ENCODE measurements around the gene PKN2.
"Not testable (repeated sequence)": the region's sequence is repeated elsewhere in the genome, so short reads cannot be mapped to it uniquely, and the experiment has no call there.

PKN2 gene

GRCh38 chr1:88877911-88878310 is 193.8 kb downstream of the PKN2 start:
- H3K36me3 ChIP-seq (ENCODE audit: insufficient read depth, low read length): peaks cover 54% of the 10 kb centered on the region
- H3K4me3 ChIP-seq (ENCODE audit: low read depth in 1 of 2, low read length in 2 of 2): no peak overlapping the region
- DNase-seq (no peak), ATAC-seq (ENCODE audit: insufficient read depth, low read depth) (no peak)
- H3K27me3 ChIP-seq (ENCODE audit: insufficient read depth, low read length, poor library complexity): no peaks in the 10 kb centered on the region
- TF ChIP-seq EZH2 (IDR thresholded peaks at IDR 0.05; ENCODE audit: borderline replicate concordance, low read depth, low read length, severe bottlenecking): no peak
- TF ChIP-seq, protein P1, sequence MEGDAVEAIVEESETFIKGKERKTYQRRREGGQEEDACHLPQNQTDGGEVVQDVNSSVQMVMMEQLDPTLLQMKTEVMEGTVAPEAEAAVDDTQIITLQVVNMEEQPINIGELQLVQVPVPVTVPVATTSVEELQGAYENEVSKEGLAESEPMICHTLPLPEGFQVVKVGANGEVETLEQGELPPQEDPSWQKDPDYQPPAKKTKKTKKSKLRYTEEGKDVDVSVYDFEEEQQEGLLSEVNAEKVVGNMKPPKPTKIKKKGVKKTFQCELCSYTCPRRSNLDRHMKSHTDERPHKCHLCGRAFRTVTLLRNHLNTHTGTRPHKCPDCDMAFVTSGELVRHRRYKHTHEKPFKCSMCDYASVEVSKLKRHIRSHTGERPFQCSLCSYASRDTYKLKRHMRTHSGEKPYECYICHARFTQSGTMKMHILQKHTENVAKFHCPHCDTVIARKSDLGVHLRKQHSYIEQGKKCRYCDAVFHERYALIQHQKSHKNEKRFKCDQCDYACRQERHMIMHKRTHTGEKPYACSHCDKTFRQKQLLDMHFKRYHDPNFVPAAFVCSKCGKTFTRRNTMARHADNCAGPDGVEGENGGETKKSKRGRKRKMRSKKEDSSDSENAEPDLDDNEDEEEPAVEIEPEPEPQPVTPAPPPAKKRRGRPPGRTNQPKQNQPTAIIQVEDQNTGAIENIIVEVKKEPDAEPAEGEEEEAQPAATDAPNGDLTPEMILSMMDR (IDR thresholded peaks at IDR 0.05; ENCODE audit: borderline replicate concordance, extremely low read depth, low read length, poor library complexity, severe bottlenecking): no peak
- no peak overlapping the region for H3K27ac ChIP-seq (ENCODE audit: low read length)
- H3K9ac ChIP-seq (ENCODE audit: low read depth, low read length): no peak overlapping the region
- no peak overlapping the region for H2AFZ ChIP-seq (ENCODE audit: low read depth, low read length)
- H3K4me1 ChIP-seq (ENCODE audit: insufficient read depth, low read length): no peaks in the 10 kb centered on the region
- no peak overlapping the region for H3K4me2 ChIP-seq (ENCODE audit: insufficient read depth, low read length)
- peaks cover 93% of the 10 kb centered on the region for H3K79me2 ChIP-seq (ENCODE audit: insufficient read depth, low read length)
- H4K20me1 ChIP-seq (ENCODE audit: insufficient read depth, low read length): peaks cover 34% of the 10 kb centered on the region
- no peaks in the 10 kb centered on the region for H3K9me3 ChIP-seq (ENCODE audit: insufficient read depth, low read length, severe bottlenecking)

DNA sequence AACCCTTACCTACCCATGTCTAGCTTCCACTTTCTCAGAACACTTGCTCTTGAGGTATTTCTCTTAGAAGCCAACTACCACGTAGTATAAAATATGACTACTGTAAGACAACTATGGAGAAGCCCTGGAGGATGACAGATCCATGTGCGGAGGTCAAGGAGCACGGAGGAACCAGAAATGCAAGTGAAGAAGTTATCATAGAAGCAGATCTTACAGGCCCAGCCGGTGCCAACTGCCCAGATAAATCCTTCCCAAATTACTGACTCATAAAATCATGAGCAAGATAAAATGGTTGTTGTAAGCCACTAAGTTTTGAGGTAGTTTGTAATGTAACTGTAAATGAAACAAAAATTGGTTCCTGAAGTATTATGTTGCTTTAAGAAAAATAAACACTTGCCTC is 194.7 kb downstream of the PKN2 start:
- Histone ChIP-seq H3K4me1 (ENCODE audit: insufficient read depth, low read length) (no peaks in the 10 kb centered on the region), H3K27ac (ENCODE audit: low read length) (no peak overlapping the region), H2AFZ (ENCODE audit: low read depth, low read length) (no peak overlapping the region), H3K27me3 (ENCODE audit: insufficient read depth, low read length, poor library complexity) (no peaks in the 10 kb centered on the region), H3K4me2 (ENCODE audit: insufficient read depth, low read length) (no peak overlapping the region), H3K36me3 (ENCODE audit: insufficient read depth, low read length) (peaks cover 63% of the 10 kb centered on the region), H3K9ac (ENCODE audit: low read depth, low read length) (no peak overlapping the region), H3K79me2 (ENCODE audit: insufficient read depth, low read length) (peaks cover 93% of the 10 kb centered on the region), H3K4me3 (ENCODE audit: low read depth in 1 of 2, low read length in 2 of 2) (no peak overlapping the region), H4K20me1 (ENCODE audit: insufficient read depth, low read length) (peaks cover 31% of the 10 kb centered on the region), H3K9me3 (ENCODE audit: insufficient read depth, low read length, severe bottlenecking) (no peaks in the 10 kb centered on the region)
- TF ChIP-seq, protein P1 (IDR thresholded peaks at IDR 0.05; ENCODE audit: borderline replicate concordance, extremely low read depth, low read length, poor library complexity, severe bottlenecking): no peak
- TF ChIP-seq EZH2 (IDR thresholded peaks at IDR 0.05; ENCODE audit: borderline replicate concordance, low read depth, low read length, severe bottlenecking): no peak
- ATAC-seq (ENCODE audit: insufficient read depth, low read depth) (no peak), DNase-seq (no peak)

- ATAC-seq (ENCODE audit: insufficient read depth, low read depth): not testable (repeated sequence)
- H4K20me1 ChIP-seq (ENCODE audit: insufficient read depth, low read length): peaks cover 21% of the 10 kb centered on the region
Measured at GRCh38 chr1:88880717-88881116, 196.6 kb downstream of the PKN2 start.

DNA sequence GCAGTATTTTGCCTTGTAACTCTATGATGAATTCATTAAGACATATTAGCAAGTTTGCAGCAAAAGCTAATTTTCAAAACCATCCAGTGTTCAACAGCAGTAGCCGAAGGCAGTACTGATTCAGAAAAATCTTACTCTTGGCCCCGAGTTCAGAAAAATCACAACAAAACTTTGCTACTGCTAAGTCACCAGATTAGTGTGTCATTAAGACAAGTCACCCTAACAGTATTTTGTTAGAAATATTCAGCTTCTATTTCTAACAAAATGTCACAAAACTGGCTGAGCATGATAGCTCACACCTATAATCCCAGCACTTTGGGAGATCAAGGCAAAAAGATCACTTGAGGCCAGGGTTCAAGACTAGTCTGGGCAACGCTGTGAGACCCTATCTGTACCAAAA is 199.1 kb downstream of the PKN2 start:
- no peak overlapping the region for H3K4me2 ChIP-seq (ENCODE audit: insufficient read depth, low read length)
- DNase-seq: no peak
- no peaks in the 10 kb centered on the region for H3K9me3 ChIP-seq (ENCODE audit: insufficient read depth, low read length, severe bottlenecking)
- peaks cover 12% of the 10 kb centered on the region for H4K20me1 ChIP-seq (ENCODE audit: insufficient read depth, low read length)
- H3K36me3 ChIP-seq (ENCODE audit: insufficient read depth, low read length): peaks cover 83% of the 10 kb centered on the region
- no peak overlapping the region for H3K4me3 ChIP-seq (ENCODE audit: low read depth in 1 of 2, low read length in 2 of 2)
- H2AFZ ChIP-seq (ENCODE audit: low read depth, low read length): no peak overlapping the region
- peaks cover 82% of the 10 kb centered on the region for H3K79me2 ChIP-seq (ENCODE audit: insufficient read depth, low read length)
- H3K9ac ChIP-seq (ENCODE audit: low read depth, low read length): no peak overlapping the region
- TF ChIP-seq, protein P1 (IDR thresholded peaks at IDR 0.05; ENCODE audit: borderline replicate concordance, extremely low read depth, low read length, poor library complexity, severe bottlenecking): no peak
- TF ChIP-seq EZH2 (IDR thresholded peaks at IDR 0.05; ENCODE audit: borderline replicate concordance, low read depth, low read length, severe bottlenecking): no peak
- peaks cover 2% of the 10 kb centered on the region; the same call in 1 of the 2 replicates for H3K4me1 ChIP-seq (ENCODE audit: insufficient read depth, low read length)
- no peaks in the 10 kb centered on the region for H3K27me3 ChIP-seq (ENCODE audit: insufficient read depth, low read length, poor library complexity)
- no peak for ATAC-seq (ENCODE audit: insufficient read depth, low read depth)
- no peak overlapping the region for H3K27ac ChIP-seq (ENCODE audit: low read length)

More at GRCh38 chr1:88880717-88881116, 196.6 kb downstream of the PKN2 start:
- DNase-seq; H3K9me3 ChIP-seq (ENCODE audit: insufficient read depth, low read length, severe bottlenecking); H3K4me1 ChIP-seq (ENCODE audit: insufficient read depth, low read length); H3K27ac ChIP-seq (ENCODE audit: low read length); H3K27me3 ChIP-seq (ENCODE audit: insufficient read depth, low read length, poor library complexity); H2AFZ ChIP-seq (ENCODE audit: low read depth, low read length); H3K4me3 ChIP-seq (ENCODE audit: low read depth in 1 of 2, low read length in 2 of 2); H3K4me2 ChIP-seq (ENCODE audit: insufficient read depth, low read length); H3K9ac ChIP-seq (ENCODE audit: low read depth, low read length): not testable (repeated sequence)
- H3K79me2 ChIP-seq (ENCODE audit: insufficient read depth, low read length): peaks cover 85% of the 10 kb centered on the region
- peaks cover 82% of the 10 kb centered on the region for H3K36me3 ChIP-seq (ENCODE audit: insufficient read depth, low read length)

All from DND-41 (cell line).